Suprapubic skin (tissue), 3 donors: ENCODE data around the gene ATAD3B.

ENCODE experiments used
- CTCF ChIP-seq, 2 donors: fragments of 200-600 bp in 1 of 2; fragments of 450-650 bp in 1 of 2; sonication (generic) in 1 of 2; IDR thresholded peaks; one replicate each; pipeline ENCODE4 v1.5.1; 2016 to 2019; ENCODE audit warnings: antibody characterized with exemption in 2 of 2, mild to moderate bottlenecking in 1 of 2, moderate library complexity in 1 of 2
- POLR2AphosphoS5 ChIP-seq, 3 donors: sonication (generic); formaldehyde crosslinking; IDR thresholded peaks; one replicate each; pipeline ENCODE4 v1.6.1; 2017; ENCODE audit warnings: antibody characterized with exemption in 3 of 3

GRCh38 chr1:1460540-1461130 is 10.9 kb upstream of the ATAD3B start:
- TF ChIP-seq CTCF (IDR thresholded peaks at IDR 0.05) (no peak), POLR2AphosphoS5 (IDR thresholded peaks at IDR 0.05) (no peak)
